Measurements from ENCODE around the gene ASH1L. TPM values are rescaled to one million over a fixed set of nuclear protein-coding genes. Genes with fewer than 3 reads are reported as not detected.

ASH1L gene
- polyA plus RNA-seq, 1 experiment: 30.6 TPM

- no peak for DNase-seq (ENCODE audit: low read depth, low spot score)
- H3K9me3 ChIP-seq (ENCODE audit: control insufficient read depth, insufficient read depth, low read length): no peaks in the 10 kb centered on the region
- no peak overlapping the region for H3K4me3 ChIP-seq (ENCODE audit: low read depth, low read length)
- no peak for TF ChIP-seq CTCF (IDR thresholded peaks at IDR 0.05; ENCODE audit: low read depth, low read length)
- CTCF ChIA-PET: no interaction called here
- POLR2A ChIA-PET: interaction anchor here (0.6 kb wide), 1 partner anchor 14 kb away, joined by 4 read pairs; no protein-coding TSS in a partner anchor
- H3K27me3 ChIP-seq (ENCODE audit: control insufficient read depth, insufficient read depth, low read length): no peaks in the 10 kb centered on the region
- H3K27ac ChIP-seq (ENCODE audit: low read depth, low read length): no peak overlapping the region
These were observed 179.2 kb downstream of the ASH1L start for GRCh38 chr1:155383406-155383805.

GRCh38 chr1:155379631-155380090, 182.9 kb downstream of the ASH1L start:
- ChIA-PET POLR2A (no interaction called here), CTCF (no interaction called here)
- no peak overlapping the region for H3K27ac ChIP-seq (ENCODE audit: low read depth, low read length)
- H3K9me3 ChIP-seq (ENCODE audit: control insufficient read depth, insufficient read depth, low read length): no peaks in the 10 kb centered on the region
- no peaks in the 10 kb centered on the region for H3K27me3 ChIP-seq (ENCODE audit: control insufficient read depth, insufficient read depth, low read length)
- no peak for TF ChIP-seq CTCF (IDR thresholded peaks at IDR 0.05; ENCODE audit: low read depth, low read length)
- H3K4me3 ChIP-seq (ENCODE audit: low read depth, low read length): no peak overlapping the region
- no peak for DNase-seq (ENCODE audit: low read depth, low spot score)

- no peak for TF ChIP-seq CTCF (IDR thresholded peaks at IDR 0.05; ENCODE audit: low read depth, low read length)
- no peak for DNase-seq (ENCODE audit: low read depth, low spot score)
- no peak overlapping the region for H3K4me3 ChIP-seq (ENCODE audit: low read depth, low read length)
- H3K27ac ChIP-seq (ENCODE audit: low read depth, low read length): no peak overlapping the region
- ChIA-PET CTCF (interaction anchor here (0.9 kb wide), 1 partner anchor 214 kb away, joined by 3 read pairs; no protein-coding TSS in a partner anchor), POLR2A (no interaction called here)
- H3K27me3 ChIP-seq (ENCODE audit: control insufficient read depth, insufficient read depth, low read length): no peaks in the 10 kb centered on the region
- no peaks in the 10 kb centered on the region for H3K9me3 ChIP-seq (ENCODE audit: control insufficient read depth, insufficient read depth, low read length)
These were observed 183.4 kb downstream of the ASH1L start for GRCh38 chr1:155379180-155379579.

GRCh38 chr1:155360051-155360450, 202.6 kb downstream of the ASH1L start:
- no peak for TF ChIP-seq CTCF (IDR thresholded peaks at IDR 0.05; ENCODE audit: low read depth, low read length)
- Histone ChIP-seq H3K27ac (ENCODE audit: low read depth, low read length) (no peak overlapping the region), H3K27me3 (ENCODE audit: control insufficient read depth, insufficient read depth, low read length) (no peaks in the 10 kb centered on the region), H3K9me3 (ENCODE audit: control insufficient read depth, insufficient read depth, low read length) (no peaks in the 10 kb centered on the region), H3K4me3 (ENCODE audit: low read depth, low read length) (no peak overlapping the region)
- POLR2A ChIA-PET: no interaction called here
- no peak for DNase-seq (ENCODE audit: low read depth, low spot score)
- CTCF ChIA-PET: interaction anchor here (0.6 to 0.7 kb wide), 2 partner anchors 22 to 108 kb away, joined by 3 read pairs; no protein-coding TSS in a partner anchor

- no peaks in the 10 kb centered on the region for H3K9me3 ChIP-seq (ENCODE audit: control insufficient read depth, insufficient read depth, low read length)
- H3K4me3 ChIP-seq (ENCODE audit: low read depth, low read length): no peak overlapping the region
- H3K27me3 ChIP-seq (ENCODE audit: control insufficient read depth, insufficient read depth, low read length): no peaks in the 10 kb centered on the region
- H3K27ac ChIP-seq (ENCODE audit: low read depth, low read length): no peak overlapping the region
- CTCF ChIA-PET: no interaction called here
- POLR2A ChIA-PET: no interaction called here
- DNase-seq (ENCODE audit: low read depth, low spot score): no peak
- no peak for TF ChIP-seq CTCF (IDR thresholded peaks at IDR 0.05; ENCODE audit: low read depth, low read length)
These were observed 210.0 kb downstream of the ASH1L start for GRCh38 chr1:155352631-155353030.
